ENCODE data around the gene AMIGO3. TPM values are rescaled to one million over a fixed set of nuclear protein-coding genes. Genes with fewer than 3 reads are reported as not detected.

AMIGO3 gene
- total and polyA plus RNA-seq, 2 of the 8 experiments (the other 6 are each of a cell fraction or from before 2014, with no cell fraction given) = 1.6 to 8.8 TPM

DNA sequence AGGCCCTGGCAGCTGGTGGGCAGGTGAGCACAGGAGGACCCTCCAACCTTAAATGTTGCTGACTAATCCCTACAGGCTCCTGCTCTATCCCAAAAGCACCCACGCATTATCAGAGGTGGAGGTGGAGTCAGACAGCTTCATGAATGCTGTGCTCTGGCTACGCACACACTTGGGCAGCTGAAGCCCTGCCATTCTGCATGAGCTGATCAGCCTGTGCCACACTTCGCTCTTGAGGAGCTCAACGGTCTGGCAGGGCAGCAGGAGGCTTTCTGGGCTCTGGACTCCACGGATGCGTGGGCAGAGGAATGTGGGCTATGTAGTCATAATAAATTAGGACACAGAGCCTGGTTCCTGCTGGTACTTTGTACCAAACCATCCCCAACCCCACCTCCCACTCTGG, 36.3 kb downstream of the AMIGO3 start (continued):
- no peak for TF ChIP-seq EGR1 (IDR thresholded peaks at IDR 0.05; ENCODE audit: borderline replicate concordance, low read depth, low read length)
- no peak for TF ChIP-seq BACH1 (IDR thresholded peaks at IDR 0.05; ENCODE audit: low read length)
- no peak for TF ChIP-seq RNF2 (IDR thresholded peaks at IDR 0.05; ENCODE audit: borderline replicate concordance, low read depth, low read length, missing control alignments, poor library complexity, severe bottlenecking)
- no peak for TF ChIP-seq SAP30 (IDR thresholded peaks at IDR 0.05; ENCODE audit: insufficient read depth, insufficient replicate concordance, low read length)
- no peak for TF ChIP-seq CREB1 (IDR thresholded peaks at IDR 0.05)
- no peak for TF ChIP-seq NANOG (IDR thresholded peaks at IDR 0.05; ENCODE audit: insufficient read depth, low read depth, low read length, poor library complexity, severe bottlenecking)
- TF ChIP-seq RBBP5 (IDR thresholded peaks at IDR 0.05; ENCODE audit: borderline replicate concordance, low read depth, low read length) = no peak
- no peak for TF ChIP-seq KDM1A (IDR thresholded peaks at IDR 0.05; ENCODE audit: borderline replicate concordance, low read length)
- no peak for TF ChIP-seq KDM5A (IDR thresholded peaks at IDR 0.05; ENCODE audit: low read length)
